HG02763 (cell line): Measurements from ENCODE around the gene PTX4.

Source experiments
- ATAC-seq: cut with Tn5 transposase; IDR thresholded peaks from one replicate; pipeline ENCODE4 v1.9.1; 2021; ENCODE audit warnings: mild to moderate bottlenecking, moderate library complexity; ENCODE audit not compliant: unreplicated experiment

PTX4 gene

DNA sequence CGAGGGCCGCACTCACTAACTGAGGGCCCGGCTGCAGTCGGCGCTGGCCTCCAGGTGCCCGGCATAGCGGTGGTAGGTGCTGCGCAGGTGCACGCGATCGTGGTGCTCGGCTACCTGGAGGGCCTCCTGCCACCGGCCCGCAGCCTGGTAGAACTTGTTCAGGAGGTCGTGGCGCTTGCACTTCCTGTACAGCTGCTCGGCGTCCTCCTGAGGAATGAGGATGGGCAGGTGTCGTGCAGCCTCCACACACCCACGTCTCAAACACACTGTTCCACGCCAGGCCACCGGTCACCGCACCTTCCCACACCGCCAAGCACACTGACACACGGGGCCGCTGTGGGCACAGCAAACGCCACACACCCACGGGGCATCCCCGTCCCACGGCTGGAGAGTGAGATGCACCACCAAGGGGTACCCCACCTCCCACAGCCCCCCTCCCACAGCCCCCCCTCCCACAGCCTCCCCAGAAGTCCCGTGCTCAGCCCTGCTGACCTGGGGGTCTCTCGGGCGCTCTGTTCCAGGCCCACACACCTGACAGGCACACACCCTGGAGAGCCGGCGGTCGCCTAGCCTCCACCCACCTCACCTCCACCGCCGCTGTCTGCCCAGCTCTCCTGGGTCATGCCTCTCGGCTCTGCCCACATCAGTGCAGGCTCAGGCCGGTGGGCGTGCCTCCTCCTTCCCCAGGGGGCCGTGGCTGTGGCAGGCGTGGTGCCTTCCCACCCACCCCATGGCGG is 37.3 kb upstream of the PTX4 start:
- no peak for ATAC-seq

DNA sequence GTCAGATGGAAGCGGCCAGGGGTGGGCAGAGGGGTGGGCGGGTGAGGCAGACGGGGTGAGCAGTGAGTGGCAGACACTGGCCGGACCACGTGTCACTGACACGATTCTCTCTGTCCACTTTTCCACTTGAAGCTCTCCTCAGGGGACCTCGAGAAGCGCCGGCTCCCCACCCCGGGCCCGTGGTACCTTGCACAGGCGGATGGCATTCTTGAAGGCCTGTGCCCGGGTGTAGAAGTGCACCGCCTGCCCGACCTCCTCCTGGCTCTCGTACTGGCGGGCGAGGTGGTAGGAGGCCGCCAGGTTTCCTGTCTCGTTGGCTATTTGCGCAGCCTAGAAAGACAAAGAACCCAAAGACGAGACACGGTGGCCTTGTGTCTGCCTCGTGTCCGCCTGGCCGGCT is 35.6 kb upstream of the PTX4 start:
- no peak for ATAC-seq

DNA sequence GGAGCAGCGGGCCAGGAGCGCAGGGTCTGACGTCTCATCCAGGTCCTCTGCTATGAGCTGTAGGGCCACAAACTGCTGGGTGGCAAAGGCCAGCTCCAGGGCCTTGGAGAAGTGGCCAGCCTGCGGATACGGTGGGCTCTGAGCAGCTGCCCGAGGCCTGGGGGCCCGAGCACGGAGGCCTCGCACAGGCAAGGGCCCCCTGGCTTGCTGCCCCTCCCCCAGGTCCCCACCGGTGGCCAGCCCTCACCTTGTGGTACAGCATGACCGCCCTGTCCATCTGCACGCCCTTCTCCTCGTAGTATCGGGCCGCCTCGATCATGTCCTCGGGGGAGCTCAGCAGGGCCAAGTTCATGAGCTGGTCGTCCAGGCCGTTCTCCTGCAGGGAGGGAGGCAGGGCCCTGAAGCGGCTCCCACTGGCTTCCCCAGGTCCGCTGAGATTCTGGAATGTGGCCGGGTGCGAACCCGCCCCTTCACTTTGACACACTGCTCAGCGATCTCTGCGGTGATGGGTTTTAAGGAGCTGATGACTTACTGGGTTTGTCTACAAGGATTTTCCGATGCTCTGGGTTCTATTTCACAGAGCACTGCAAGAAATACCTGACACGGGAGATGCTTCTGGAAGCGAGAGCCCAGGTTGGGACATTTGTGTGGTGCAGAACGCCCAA is 35.0 kb upstream of the PTX4 start:
- no peak for ATAC-seq

DNA sequence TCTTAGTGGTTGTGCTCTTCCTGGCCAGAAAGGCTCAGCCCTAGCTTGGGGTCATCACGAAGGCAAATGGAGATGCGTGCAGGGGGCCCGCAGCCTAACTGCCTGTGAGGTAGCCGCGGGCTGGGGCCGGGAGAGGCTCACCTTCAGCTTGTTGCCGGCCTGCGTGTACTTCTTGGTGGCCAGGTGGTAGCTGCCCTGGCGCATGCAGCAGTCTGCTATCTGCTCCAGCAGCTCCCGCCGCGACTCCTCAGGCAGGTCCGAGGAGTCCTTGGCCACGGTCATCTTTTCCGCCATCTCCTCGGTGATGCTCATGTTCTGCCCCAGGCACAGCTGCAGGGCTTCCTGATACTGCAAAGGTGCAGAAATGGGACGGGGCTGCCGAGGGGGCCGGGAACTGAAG is 31.7 kb upstream of the PTX4 start:
- ATAC-seq: no peak

DNA sequence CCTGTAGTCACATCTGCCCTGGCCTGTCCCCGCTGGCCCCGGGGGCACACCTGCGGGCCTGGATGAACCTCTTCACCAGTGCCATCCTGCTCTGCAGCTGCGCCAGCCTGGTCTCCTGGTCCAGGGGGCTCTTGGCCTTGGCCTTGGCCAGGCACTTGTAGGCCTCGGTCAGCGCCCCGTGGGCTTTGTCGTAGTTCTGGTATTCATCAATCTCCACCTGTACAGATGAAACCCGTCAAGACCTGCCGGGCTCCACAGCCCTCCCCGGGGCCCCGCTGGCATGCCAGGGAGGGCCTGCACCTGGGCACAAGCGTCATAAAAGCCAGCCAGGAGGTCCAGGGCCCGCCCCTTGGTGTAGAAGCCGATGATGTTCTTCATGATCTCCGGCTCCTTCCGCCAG is 31.1 kb upstream of the PTX4 start:
- ATAC-seq: no peak

DNA sequence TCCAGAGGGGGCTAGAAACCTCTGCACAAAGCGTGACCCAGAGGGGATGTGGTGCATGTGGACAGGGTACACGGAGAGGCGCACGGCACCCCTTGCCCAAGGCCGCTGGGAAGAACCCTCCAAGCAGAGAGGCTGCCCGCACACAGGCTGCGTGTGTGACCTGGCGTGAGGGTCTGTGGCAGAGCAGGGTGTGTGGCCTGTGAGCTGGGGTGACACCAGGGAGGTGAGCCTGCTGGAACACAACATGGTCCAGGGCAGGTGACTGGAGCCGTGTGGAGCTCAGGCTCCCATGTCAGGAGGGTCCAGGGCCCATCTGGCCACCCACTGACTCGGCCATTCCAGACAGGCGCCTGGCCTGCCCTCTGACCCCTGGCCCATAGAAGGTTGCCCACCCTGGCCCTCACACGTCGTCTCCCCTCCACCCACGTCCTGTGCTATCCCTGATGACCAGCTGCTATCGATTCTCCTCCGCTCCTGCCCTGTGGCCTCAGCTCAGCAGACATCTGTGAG is 29.9 kb upstream of the PTX4 start:
- ATAC-seq: no peak

DNA sequence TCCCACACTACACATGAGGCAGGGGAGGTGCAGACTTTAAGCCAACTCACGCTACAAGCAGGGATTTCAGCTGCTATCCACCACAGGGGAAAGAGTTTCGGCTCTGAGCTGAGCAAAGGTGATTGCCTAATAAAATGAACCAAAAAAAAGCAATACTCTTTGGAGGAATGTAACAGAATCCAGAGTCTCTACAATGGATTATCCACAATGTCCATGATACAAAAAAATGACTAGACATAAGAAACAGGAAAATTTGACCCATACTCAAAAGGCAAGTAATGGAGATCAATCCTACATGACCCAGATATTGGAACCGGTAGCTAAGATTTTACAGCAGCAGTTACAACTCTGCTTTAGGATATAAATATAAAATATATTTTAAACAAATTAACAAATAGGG is 25.8 kb upstream of the PTX4 start:
- ATAC-seq: no peak

DNA sequence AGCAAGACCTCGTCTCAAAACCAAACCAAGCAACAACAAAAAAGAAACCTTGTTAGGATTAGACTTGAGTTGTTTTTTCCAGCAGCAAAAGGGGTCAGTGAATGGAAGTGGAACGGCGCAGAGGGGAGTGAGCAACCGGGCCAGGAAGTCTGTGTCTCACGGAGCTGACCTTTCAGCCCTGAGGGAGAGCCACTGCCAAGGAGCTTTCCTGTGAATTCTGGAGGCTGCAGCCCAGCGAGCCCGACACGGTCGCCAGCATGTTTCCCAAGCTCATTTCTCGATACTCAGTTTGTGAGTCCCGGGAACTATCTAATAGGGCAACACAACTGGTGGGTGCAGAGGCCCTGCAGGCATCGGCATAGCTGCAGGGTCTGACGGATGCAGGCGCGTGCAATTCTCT is 24.0 kb upstream of the PTX4 start:
- no peak for ATAC-seq

DNA sequence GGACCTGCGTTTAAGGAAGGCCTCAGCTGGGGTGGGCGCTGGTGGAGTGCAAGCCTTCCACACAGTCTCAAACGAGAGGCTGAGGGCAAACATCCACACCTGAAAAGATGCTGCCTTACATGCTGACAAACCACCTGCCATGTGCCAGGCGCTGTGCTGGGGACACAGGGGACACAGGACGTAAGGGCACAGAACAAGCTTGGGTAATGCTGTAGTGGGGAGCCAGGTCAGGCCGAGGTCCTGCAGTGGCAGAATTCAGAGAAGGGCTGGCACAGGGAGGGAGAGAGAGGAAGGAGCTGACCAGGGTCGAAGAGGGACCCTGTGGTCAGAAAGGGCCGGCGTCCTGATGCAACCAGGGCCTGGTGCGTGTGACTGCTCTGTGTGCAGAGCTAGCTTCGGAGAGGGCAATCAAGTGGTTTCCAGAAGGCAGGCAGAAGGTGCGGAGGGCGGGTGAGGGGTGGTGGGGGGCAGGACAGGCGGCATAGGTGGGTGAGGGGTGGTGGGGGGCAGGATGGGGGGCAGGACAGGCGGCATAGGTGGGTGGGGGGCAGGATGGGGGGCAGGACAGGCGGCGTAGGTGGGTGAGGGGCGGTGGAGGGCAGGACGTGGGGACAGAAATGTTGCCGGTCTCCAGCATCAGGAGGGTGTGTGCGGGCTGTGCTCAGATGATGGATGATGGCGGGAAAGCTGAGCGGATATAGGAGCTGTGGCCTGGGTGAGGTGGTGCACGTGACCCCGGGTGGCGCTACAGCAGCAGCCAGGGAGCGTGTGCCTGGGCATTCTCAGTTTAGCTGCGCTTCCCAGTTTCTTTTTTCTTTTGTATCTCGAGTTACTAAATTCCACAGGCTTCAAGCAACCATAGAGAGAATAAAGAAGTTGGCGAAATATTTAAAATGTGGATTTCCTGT is 23.2 kb upstream of the PTX4 start:
- no peak for ATAC-seq

DNA sequence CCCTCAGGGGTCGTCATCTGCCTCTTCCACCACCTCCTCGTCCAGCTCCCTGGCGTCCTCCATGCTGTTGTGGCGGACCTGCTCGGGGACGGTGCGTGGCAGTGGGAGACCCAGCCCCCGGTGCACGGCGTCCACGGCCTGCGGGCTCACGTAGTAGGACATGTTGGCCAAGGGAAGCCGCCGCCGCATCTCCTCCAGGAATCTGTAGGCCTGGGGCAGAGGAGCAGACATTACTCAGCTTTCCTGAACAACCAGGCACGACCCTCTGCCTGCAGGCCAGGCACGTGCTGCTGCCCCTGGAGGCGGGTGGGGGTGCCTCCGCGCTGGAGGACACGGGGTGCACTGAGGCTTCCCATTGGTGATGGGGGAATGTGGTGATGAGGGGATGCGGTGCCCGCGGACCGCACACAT is 22.2 kb upstream of the PTX4 start:
- no peak for ATAC-seq

DNA sequence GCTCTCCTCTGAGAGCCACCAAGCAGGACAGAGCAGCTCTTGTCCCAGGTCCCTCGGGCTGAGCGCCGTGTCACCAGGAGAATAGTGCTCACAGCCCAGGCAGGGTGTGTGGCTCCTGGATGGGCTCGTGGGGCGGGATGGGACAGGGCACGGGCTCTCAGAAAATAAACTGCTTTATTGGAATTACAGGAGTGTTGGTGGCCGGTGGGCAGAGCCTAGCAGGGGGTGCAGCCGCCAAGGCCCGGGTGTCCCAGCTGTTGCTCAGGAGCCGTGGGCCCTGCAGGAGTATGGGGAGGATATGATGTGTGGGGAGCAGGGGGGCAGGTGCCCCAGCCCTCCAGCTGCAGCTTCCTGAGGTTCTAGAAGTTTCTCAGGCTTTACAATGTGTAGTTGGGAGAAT is 21.5 kb upstream of the PTX4 start:
- no peak for ATAC-seq

DNA sequence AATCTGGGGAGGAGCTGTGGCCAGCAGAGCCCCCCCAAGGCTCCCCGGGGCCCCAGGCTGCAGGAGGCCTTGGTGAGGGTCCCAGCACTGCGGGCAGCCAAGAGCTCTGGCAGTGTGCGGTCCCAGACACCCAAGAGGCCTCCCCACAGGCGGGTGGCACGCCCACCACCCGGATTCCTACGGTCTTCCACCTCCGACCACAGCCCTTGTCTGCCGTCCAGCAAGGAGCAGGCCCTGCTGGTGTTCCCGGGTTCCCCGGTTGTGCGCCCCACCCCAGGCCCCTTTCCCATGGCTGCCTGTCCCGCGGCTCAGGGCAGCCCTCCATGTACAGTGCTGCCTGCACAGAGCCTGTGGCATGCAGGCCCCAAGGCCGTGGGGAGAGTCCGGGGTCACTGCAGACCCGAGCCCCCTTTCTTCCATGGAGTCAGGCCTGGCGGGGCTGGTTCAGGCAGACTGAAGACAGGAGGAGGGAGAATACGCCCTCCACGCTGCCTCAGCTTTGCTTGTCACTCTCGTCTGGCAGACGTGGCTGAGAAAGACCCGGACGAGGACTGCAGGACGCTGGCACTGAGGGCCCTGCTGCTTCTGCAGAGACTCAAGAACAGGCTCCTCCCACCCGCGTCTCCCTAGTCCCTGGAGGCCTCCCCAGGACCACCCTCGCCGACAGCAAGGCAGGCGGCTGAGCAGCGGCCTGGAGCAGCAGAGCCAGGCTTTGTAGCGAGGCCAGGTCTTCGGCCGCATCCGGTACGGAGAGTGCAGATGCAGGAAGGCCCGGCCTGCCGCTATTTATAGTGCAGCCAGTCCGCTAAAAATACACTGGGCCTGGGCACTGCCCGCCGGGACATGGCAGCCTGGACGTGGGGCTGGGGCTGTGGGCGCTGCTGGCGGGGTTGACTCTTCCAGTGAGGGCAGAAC is 20.8 kb upstream of the PTX4 start:
- ATAC-seq: no peak

DNA sequence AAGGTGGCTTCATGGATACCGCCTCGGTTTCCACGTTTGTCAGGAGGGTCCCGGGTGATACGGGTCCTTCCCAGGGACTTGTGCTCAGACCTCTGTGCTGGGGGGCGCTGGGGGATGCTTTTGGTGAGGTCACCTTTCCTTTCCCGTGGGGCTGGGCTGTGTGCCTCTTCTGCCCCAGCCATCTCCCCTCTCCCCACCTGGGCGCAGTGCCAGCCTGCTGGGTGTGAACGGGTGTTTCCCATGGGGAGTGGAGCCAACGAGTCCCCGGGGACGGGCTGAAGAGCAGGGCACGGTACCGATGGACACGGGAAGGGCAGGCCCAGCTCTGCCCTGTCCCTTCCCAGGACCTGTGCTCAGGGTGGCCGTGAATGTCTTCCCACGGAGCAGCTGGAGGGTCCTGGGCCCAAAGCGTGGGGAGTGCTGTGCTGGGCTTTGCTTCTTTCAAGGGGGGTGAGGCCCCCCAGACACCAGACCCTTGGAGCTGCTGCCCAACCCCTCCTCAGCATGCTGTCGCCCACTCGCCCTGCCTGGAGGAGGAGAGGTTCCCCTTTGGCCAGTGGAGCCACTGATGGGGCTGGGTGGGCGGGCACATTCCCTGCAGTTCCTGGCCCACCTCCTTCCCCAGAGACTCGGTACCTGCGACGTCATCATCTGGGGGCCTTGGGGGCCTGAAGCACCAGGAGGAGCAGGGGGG is 19.9 kb upstream of the PTX4 start:
- no peak for ATAC-seq

DNA sequence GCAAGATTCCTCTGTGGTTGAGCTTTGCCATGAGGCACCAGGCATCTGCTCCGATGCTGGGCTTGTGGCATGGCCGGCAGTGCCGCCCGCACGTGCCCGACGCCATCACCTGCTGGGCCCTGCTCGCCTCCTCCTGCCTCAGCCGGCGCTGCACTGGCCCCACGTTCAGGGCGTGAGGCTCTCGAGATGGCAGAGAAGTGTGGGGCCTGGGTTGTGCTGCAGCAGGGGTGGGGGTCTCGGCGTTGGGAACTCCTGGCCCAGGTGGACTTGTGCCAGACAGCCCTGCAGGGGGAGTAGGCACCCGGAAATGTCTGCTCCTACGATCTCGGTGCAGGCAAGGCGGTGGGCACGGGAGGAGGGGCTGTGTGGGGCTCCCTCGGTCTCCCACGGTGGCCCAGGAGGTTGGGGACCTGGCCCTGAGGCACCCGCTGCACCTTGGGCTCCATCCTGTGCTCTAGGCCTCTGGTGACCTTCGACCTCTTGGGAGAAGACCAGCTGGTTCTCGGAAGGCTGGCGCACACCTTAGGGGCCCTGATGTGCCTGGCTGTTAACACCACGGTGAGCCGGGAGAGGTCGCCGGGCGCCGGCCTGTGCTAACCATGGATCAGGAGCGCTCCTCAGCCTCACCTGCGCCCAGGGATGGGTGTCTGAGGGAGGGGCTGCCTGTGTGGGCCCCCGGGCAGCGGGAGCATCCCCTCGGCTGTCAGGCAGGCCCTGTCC is 17.9 kb upstream of the PTX4 start:
- no peak for ATAC-seq

DNA sequence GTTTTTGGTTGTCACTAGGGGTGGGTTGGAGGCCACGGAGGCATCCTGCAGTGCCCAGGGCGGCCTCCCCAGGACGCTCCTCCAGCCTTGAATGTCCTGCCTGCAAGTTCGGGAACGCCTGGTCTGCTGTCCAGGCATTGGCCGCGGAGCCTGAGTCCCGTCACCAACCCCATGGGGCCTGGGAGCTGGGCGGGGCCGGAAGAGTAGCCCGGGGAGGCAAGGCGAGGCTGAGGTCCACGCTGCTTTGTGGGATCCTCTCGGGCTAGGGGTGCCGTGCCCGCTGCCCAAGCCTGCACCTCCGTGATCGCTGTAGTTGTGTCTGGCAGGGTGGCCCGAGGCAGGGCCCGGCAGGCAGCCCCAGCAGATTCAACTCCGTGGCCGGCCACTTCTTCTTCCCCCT is 17.2 kb upstream of the PTX4 start:
- ATAC-seq: no peak

DNA sequence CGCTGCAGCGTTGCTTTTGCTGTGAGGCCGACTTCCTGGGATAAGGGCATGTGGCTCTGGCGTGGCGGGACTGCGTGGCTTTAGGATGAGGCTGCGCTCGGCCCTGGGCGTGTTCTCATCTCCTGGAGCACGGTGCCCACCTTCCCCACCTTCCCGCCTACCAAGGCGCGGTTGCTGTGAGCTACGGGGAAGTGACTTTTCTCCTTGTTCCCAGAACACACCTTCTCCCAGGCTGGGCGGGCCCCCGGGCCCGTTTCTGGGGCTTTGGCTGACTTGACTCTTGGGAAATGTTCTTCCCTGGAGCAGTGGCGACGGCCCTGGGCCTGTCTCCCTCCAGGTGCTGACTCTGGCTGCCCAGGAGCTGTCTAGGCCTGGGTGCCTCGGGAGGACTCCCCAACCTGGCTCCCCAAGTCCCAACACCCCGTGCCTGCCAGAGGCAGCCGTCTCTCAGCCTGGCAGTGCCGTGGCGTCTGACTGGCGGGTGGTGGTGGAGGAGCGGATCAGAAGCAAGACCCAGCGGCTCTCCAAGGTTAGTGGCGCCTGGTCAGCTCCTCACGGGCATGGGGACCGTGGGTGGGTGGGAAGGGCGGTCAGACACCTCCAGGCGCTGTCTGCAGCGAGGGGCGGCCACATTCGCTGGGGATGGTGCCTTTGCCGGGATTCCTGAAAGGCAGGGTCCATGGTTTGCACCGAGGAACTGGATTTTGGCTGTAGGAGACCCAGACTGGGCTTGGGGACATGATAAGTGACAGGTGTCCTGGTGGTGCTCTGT is 16.5 kb upstream of the PTX4 start:
- ATAC-seq: no peak

DNA sequence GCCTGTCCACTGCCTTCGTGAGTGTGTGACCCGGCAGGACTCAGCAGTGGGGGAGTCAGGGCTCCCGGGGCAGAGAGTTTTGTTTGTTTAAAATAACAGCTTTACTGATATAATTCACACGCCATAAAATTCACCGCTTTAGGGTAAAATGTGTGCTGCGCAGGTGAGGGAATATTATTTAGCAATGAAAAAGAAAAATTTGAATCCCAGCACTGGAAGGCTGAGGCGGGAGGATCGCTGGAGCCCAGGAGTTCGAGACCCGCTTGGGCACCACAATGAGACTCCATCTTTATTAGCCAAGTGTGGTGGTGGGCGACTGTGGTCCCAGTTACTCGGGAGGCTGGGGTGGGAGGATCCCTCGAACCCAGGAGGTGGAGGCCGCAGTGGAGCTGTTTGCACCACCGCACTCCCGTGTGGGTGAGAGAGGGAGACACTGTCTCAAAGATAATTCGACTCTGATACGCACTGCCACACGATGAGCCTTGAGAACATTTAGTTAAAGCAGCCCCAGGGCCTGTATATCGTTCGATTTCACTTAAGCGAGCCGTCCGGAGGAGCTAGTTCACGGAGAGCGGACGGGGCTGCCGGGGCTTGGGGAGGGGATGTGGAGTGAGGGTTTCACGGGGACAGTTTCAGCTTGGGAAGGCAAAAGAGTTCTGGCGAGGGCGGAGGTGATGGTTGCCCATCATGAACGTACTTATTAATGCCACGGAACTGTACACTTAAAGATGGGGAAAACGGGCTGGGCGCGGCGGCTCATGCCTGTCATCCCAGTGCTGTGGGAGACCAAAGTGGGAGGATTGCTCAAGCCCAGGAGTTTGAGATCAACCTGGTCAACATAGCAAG is 14.6 kb upstream of the PTX4 start:
- no peak for ATAC-seq
